ENCODE results near the gene DOCK8.
A peak's percentile ranks its signal among the peaks of the same experiment; 100 is the strongest.

DOCK8 gene

GRCh38 chr9:268616-269015 is 54.0 kb downstream of the DOCK8 start:
- DNase-seq (ENCODE audit: low read depth), result no peak

- no peak for DNase-seq (ENCODE audit: low read depth)
These were observed 54.5 kb downstream of the DOCK8 start for GRCh38 chr9:269081-269711.

- DNase-seq (ENCODE audit: low read depth), result no peak
These were observed 56.1 kb downstream of the DOCK8 start for GRCh38 chr9:270657-271237.

GRCh38 chr9:272251-273213 is 57.9 kb downstream of the DOCK8 start:
- no peak for DNase-seq (ENCODE audit: low read depth)

- DNase-seq (ENCODE audit: low read depth), result no peak
These were observed 59.7 kb downstream of the DOCK8 start for GRCh38 chr9:274406-274805.

GRCh38 chr9:277601-278295 is 63.1 kb downstream of the DOCK8 start:
- no peak for DNase-seq (ENCODE audit: low read depth)

- no peak for DNase-seq (ENCODE audit: low read depth)
These were observed 64.0 kb downstream of the DOCK8 start for GRCh38 chr9:278651-279050.

- no peak for DNase-seq (ENCODE audit: low read depth)
These were observed 65.0 kb downstream of the DOCK8 start for GRCh38 chr9:279674-280073.

- no peak for DNase-seq (ENCODE audit: low read depth)
These were observed 67.3 kb downstream of the DOCK8 start for GRCh38 chr9:281741-282645.

- no peak for DNase-seq (ENCODE audit: low read depth)
These were observed 71.5 kb downstream of the DOCK8 start for GRCh38 chr9:286071-286740.

- no peak for DNase-seq (ENCODE audit: low read depth)
These were observed 74.5 kb downstream of the DOCK8 start for GRCh38 chr9:289121-289520.

- DNase-seq (ENCODE audit: low read depth), result no peak
These were observed 78.2 kb downstream of the DOCK8 start for GRCh38 chr9:292915-293314.

- no peak for DNase-seq (ENCODE audit: low read depth)
These were observed 80.9 kb downstream of the DOCK8 start for GRCh38 chr9:295576-295975.

GRCh38 chr9:296411-296810 is 81.7 kb downstream of the DOCK8 start:
- DNase-seq (ENCODE audit: low read depth), result no peak

GRCh38 chr9:297104-297972 is 82.7 kb downstream of the DOCK8 start:
- DNase-seq (ENCODE audit: low read depth), result no peak

GRCh38 chr9:303502-303901 is 88.8 kb downstream of the DOCK8 start:
- no peak for DNase-seq (ENCODE audit: low read depth)

GRCh38 chr9:304106-304505 is 89.4 kb downstream of the DOCK8 start:
- DNase-seq (ENCODE audit: low read depth), result no peak

GRCh38 chr9:304519-305185 is 90.0 kb downstream of the DOCK8 start:
- DNase-seq (ENCODE audit: low read depth), result no peak

GRCh38 chr9:306907-307306 is 92.2 kb downstream of the DOCK8 start:
- DNase-seq (ENCODE audit: low read depth), result peak; percentile 22
